ENCODE measurements around the gene KASH5.

The KASH5 gene

DNA sequence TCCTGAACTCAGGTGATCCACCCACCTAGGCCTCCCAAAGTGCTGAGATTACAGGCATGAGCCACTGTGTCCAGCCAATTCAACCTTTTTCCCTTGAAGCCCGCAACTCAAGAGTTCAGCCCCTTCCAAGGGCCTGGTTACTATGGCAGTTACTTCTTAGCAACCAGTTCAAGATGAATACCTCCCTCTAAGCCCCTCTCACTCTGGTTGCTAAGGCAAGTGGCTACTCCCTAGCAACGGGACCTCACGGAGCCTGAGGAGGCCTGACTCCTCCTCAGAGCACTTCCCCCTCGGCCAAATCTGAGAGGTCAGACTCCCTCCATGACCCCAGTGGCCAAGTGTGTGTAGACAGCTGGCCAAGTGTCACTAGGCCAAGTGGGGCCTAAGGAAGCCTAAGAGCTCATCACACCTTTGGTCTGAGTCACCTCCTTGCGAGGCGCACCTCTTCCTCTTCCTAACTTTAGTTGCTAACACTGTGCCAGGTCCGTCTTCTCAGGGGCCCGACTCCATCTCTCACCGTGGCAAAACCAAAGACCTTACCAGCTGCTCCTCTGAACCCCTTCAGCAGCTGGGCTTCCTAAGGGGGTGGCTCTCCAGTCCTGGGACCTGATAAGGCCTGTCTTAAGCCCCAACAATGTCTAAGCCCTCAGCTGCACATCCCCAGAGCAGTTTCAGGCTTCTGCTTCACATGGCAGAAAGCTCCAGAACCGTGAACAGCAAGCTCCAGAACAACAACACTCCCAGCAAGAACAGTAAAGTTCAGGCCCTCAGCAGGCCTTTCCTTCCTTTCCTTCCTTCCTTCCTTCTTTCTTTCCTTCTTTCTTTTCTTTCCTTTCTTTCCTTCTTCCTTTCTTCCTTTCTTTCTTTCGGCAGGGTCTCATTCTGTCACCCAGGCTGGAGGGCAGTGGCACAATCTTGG lies 43.3 kb upstream of the KASH5 start:
- H3K79me2 ChIP-seq (ENCODE audit: low read length) = no peaks in the 10 kb centered on the region
- no peaks in the 10 kb centered on the region for H3K27me3 ChIP-seq (ENCODE audit: low read depth, low read length)
- H3K36me3 ChIP-seq (replicated peaks; ENCODE audit: low read depth, low read length) = peaks cover 25% of the 10 kb centered on the region
- peaks cover 51% of the 10 kb centered on the region for H3K4me1 ChIP-seq (ENCODE audit: low read length)
- H3K4me2 ChIP-seq (ENCODE audit: low read length) = no peak overlapping the region
- H3K9me3 ChIP-seq (ENCODE audit: insufficient read depth, low read length) = peaks cover 3% of the 10 kb centered on the region; the same call in 1 of the 2 replicates
- H3K9ac ChIP-seq (ENCODE audit: low read length) = no peak overlapping the region
- no peak overlapping the region for H2AFZ ChIP-seq (ENCODE audit: low read depth, low read length)
- no peak overlapping the region for H3K27ac ChIP-seq (ENCODE audit: low read length)
- TF ChIP-seq, protein P1, sequence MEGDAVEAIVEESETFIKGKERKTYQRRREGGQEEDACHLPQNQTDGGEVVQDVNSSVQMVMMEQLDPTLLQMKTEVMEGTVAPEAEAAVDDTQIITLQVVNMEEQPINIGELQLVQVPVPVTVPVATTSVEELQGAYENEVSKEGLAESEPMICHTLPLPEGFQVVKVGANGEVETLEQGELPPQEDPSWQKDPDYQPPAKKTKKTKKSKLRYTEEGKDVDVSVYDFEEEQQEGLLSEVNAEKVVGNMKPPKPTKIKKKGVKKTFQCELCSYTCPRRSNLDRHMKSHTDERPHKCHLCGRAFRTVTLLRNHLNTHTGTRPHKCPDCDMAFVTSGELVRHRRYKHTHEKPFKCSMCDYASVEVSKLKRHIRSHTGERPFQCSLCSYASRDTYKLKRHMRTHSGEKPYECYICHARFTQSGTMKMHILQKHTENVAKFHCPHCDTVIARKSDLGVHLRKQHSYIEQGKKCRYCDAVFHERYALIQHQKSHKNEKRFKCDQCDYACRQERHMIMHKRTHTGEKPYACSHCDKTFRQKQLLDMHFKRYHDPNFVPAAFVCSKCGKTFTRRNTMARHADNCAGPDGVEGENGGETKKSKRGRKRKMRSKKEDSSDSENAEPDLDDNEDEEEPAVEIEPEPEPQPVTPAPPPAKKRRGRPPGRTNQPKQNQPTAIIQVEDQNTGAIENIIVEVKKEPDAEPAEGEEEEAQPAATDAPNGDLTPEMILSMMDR (IDR thresholded peaks at IDR 0.05; ENCODE audit: low read depth, low read length) = no peak
- no peak for TF ChIP-seq EZH2phosphoT487 (IDR thresholded peaks at IDR 0.05; ENCODE audit: low read depth)
- H4K20me1 ChIP-seq (ENCODE audit: insufficient read depth, low read length) = peaks cover 17% of the 10 kb centered on the region
- H3K4me3 ChIP-seq (ENCODE audit: low read length) = no peak overlapping the region

DNA sequence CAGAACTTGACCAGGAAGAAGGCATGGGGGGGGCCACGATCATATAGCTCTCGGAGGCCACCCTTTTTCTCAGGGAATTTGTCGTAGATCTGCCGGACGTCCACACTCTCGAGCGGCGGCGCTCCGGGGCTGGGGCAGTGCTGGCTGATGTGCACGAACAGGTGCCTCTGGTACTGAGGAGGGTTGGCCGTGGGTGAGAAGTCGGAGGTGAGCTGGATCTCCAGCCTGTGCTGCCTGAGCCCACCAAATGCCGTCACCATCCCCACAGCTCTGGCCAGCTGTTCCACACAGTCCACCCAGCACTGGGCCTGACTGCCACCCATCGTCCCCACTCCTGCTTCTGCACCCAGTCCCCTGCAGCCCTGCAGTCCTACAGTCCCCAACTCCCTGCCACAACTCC lies 40.9 kb upstream of the KASH5 start:
- Histone ChIP-seq H3K27me3 (ENCODE audit: low read depth, low read length) (no peaks in the 10 kb centered on the region), H3K79me2 (ENCODE audit: low read length) (no peaks in the 10 kb centered on the region), H3K36me3 (replicated peaks; ENCODE audit: low read depth, low read length) (peaks cover 12% of the 10 kb centered on the region), H3K27ac (ENCODE audit: low read length) (no peak overlapping the region), H3K9me3 (ENCODE audit: insufficient read depth, low read length) (peaks cover 6% of the 10 kb centered on the region; the same call in 1 of the 2 replicates), H3K4me2 (ENCODE audit: low read length) (no peak overlapping the region), H3K9ac (ENCODE audit: low read length) (no peak overlapping the region), H2AFZ (ENCODE audit: low read depth, low read length) (no peak overlapping the region), H4K20me1 (ENCODE audit: insufficient read depth, low read length) (0 out of 2 replicates have a peak, but pooled peaks cover 2% of the 10 kb centered on the region), H3K4me3 (ENCODE audit: low read length) (no peak overlapping the region), H3K4me1 (ENCODE audit: low read length) (peaks cover 28% of the 10 kb centered on the region)
- TF ChIP-seq EZH2phosphoT487 (IDR thresholded peaks at IDR 0.05; ENCODE audit: low read depth) = no peak
- TF ChIP-seq, protein P1 (IDR thresholded peaks at IDR 0.05; ENCODE audit: low read depth, low read length) = no peak

DNA sequence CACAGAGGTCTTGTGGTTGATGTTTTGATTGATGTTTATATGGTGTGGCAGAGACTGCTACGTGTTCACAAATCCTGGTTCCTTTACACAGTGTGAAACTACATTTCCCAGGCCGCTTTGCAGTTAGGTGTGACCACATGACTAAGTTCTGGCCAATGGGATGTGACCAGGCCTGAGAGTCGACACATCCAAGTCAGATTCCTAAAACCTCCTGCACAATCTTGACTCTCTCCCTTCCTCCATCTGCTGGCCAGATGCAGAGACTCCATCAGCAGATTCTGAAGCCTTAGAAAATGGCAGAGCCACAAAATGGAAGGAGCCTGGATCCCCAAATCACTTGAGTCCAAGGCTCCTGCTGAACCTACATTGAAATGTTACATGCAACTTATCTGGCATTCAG lies 40.2 kb upstream of the KASH5 start:
- H3K4me2 ChIP-seq (ENCODE audit: low read length) = peak overlapping the region; percentile 59
- peak overlapping the region; percentile 83 for H3K27ac ChIP-seq (ENCODE audit: low read length)
- H3K4me3 ChIP-seq (ENCODE audit: low read length) = peak overlapping the region; percentile 55
- peak overlapping the region; percentile 13; the same call in 1 of the 2 replicates for H2AFZ ChIP-seq (ENCODE audit: low read depth, low read length)
- peaks cover 6% of the 10 kb centered on the region; the same call in 1 of the 2 replicates for H3K9me3 ChIP-seq (ENCODE audit: insufficient read depth, low read length)
- no peaks in the 10 kb centered on the region for H3K79me2 ChIP-seq (ENCODE audit: low read length)
- peaks cover 21% of the 10 kb centered on the region for H3K4me1 ChIP-seq (ENCODE audit: low read length)
- H3K9ac ChIP-seq (ENCODE audit: low read length) = peak overlapping the region; percentile 33; the same call in 1 of the 2 replicates
- 0 out of 2 replicates have a peak, but pooled peaks cover 2% of the 10 kb centered on the region for H4K20me1 ChIP-seq (ENCODE audit: insufficient read depth, low read length)
- no peaks in the 10 kb centered on the region for H3K27me3 ChIP-seq (ENCODE audit: low read depth, low read length)
- TF ChIP-seq, protein P1 (IDR thresholded peaks at IDR 0.05; ENCODE audit: low read depth, low read length) = no peak
- TF ChIP-seq EZH2phosphoT487 (IDR thresholded peaks at IDR 0.05; ENCODE audit: low read depth) = no peak
- peaks cover 11% of the 10 kb centered on the region for H3K36me3 ChIP-seq (replicated peaks; ENCODE audit: low read depth, low read length)
